Thyroid gland (tissue), 4 donors: Measurements from ENCODE around the gene MAPKAPK2. TPM values are rescaled to one million over a fixed set of nuclear protein-coding genes. Genes with fewer than 3 reads are reported as not detected.
A peak's percentile ranks its signal among the peaks of the same experiment; 100 is the strongest.

Experiments used
- DNase-seq, 2 donors: peaks; one replicate each; pipeline ENCODE4 v3.0.0-alpha.2; 2019
- H3K27ac ChIP-seq, 3 donors: fragments of 200-600 bp; sonication (generic); 1 replicate in 2 of 3; 2 replicates in 1 of 3; pipeline ENCODE4 v1.5.1; 2016 to 2019; ENCODE audit warnings: mild to moderate bottlenecking in 1 of 3, moderate library complexity in 1 of 3
- H3K27me3 ChIP-seq: fragments of 200-600 bp; sonication (generic); one replicate; pipeline ENCODE4 v1.5.1; 2019
- H3K36me3 ChIP-seq, 2 donors: fragments of 200-600 bp; sonication (generic); one replicate each; pipeline ENCODE4 v1.5.1; 2016 to 2019
- H3K4me1 ChIP-seq, 2 donors: fragments of 200-600 bp; sonication (generic); one replicate each; pipeline ENCODE4 v1.5.1; 2017 to 2019
- H3K4me3 ChIP-seq, 3 donors: fragments of 200-600 bp; sonication (generic); replicated peaks in 1 of 3; 1 replicate in 2 of 3; 2 replicates in 1 of 3; pipeline ENCODE4 v1.5.1; 2016; ENCODE audit warnings: mild to moderate bottlenecking in 1 of 3
- H3K9me3 ChIP-seq: fragments of 200-600 bp; sonication (generic); one replicate; pipeline ENCODE4 v1.5.1; 2017
- POLR2A ChIP-seq, 2 donors: fragments of 450-650 bp; IDR thresholded peaks; one replicate each; pipeline ENCODE4 v1.6.1; 2017; ENCODE audit warnings: antibody characterized with exemption in 2 of 2, mild to moderate bottlenecking in 2 of 2, moderate library complexity in 1 of 2
- WGBS, 2 donors: methylation state at CpG; one replicate each; pipeline ENCODE4 v1.1.5; 2017; 5-methylcytosine and 5-hydroxymethylcytosine counted together
- intact Hi-C: fragments of 100-400 bp; cut with DNase I; formaldehyde crosslinking; loops from one replicate; pipeline ENCODE4 v1.15.1; 2023
- total RNA-seq, 4 donors: library from RNA; depleted of rRNA; stranded (reverse); fragments of >200 nt; gene quantifications; one replicate each; pipeline ENCODE4 v1.2.3, GENCODE V29; 2016
- TF ChIP-seq, protein P1 (sequence below), 6 experiments: fragments of 200-600 bp in 3 of 6; fragments of 450-650 bp in 3 of 6; sonication (generic) in 3 of 6; IDR thresholded peaks; one replicate each; pipeline ENCODE4 v1.5.1; 2016 to 2019; ENCODE audit warnings: antibody characterized with exemption in 6 of 6, mild to moderate bottlenecking in 2 of 6, inconsistent platforms in 1 of 6, moderate library complexity in 1 of 6

The MAPKAPK2 gene
- total RNA-seq, 4 donors from 2014 or later, result 48.5 to 64.0 (median 59.9) TPM

DNA sequence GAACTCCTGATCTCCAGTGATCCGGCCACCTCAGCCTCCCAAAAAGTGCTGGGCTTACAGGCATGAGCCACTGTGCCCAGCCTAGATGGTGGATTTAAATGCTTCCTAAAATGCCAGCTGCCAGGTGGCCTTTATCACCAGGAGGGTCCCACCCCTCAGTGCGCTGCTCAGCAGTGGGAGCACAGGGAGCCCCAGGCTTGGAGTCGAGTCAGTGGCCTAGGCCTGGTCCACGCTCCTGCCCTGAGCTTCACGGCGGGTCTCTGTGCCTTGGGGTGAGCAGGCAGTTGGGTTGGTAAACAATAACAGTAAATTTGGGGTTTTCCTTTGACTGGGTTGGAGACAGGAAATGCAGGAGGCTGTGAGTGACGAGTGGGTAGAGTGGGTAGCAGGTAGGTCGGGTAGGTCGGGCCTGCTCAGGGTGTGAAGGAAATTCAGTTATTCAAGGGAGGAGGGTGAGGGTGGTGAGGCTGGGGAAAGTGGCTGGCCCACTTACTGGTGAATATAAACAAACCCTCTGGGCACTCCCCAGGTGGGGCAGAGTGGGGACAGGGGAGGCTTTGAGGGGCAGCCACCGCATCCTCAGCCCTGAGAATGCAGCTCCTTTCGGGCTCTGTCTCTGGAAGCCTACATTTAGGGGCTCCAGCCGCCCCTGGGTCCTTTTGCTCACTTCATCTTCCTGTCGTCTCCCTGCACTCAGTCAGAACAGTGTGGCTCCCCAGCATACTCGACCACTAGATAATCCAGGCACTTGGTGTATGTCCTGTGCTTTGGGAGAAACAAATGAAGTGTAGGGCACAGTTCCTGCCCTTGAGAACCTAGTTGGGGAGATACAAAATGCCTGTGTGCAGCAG is 52.4 kb downstream of the MAPKAPK2 start:
- WGBS, 2 donors, result 79 to 88% methylated on average over 14 of the region's 14 CpGs
- TF ChIP-seq POLR2A (IDR thresholded peaks at IDR 0.05), result no peak
- TF ChIP-seq, protein P1, sequence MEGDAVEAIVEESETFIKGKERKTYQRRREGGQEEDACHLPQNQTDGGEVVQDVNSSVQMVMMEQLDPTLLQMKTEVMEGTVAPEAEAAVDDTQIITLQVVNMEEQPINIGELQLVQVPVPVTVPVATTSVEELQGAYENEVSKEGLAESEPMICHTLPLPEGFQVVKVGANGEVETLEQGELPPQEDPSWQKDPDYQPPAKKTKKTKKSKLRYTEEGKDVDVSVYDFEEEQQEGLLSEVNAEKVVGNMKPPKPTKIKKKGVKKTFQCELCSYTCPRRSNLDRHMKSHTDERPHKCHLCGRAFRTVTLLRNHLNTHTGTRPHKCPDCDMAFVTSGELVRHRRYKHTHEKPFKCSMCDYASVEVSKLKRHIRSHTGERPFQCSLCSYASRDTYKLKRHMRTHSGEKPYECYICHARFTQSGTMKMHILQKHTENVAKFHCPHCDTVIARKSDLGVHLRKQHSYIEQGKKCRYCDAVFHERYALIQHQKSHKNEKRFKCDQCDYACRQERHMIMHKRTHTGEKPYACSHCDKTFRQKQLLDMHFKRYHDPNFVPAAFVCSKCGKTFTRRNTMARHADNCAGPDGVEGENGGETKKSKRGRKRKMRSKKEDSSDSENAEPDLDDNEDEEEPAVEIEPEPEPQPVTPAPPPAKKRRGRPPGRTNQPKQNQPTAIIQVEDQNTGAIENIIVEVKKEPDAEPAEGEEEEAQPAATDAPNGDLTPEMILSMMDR (IDR thresholded peaks at IDR 0.05), result no peak
- Histone ChIP-seq H3K36me3 (peaks cover 13 to 19% of the 10 kb centered on the region in 2 donors), H3K27ac (peak overlapping the region in 2 of 3 donors; percentile 2 to 13), H3K27me3 (no peaks in the 10 kb centered on the region), H3K9me3 (no peaks in the 10 kb centered on the region), H3K4me1 (peaks cover 0 to 29% of the 10 kb centered on the region in 2 donors), H3K4me3 (no peak overlapping the region)
- DNase-seq, result no peak
- intact Hi-C loops, result no loop called here

DNA sequence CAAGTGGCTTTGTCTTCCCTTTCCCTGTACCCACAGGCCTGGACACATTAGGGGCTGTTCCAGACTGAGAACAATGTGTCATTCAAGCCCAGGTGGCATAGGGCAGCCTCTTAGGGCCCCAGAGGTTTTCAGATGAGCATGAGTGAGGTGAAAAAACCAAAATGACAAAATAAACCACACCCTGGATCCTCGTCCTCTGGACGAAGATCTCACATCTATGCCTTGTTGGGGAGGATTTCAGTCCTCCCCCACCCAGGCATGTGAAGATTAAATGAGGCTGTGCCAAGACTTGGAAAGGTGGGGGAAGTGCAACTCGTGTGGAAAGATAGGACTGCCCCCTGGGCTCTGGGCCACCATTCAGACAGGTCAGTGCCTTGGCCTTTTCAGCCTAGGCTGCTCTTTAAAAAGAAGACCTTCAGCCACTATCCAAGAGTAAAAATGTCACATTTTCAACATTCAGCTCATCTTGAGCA is 53.1 kb downstream of the MAPKAPK2 start:
- intact Hi-C loops, result no loop called here
- 41 to 46% methylated on average over 3 of the region's 3 CpGs for WGBS, 2 donors
- no peaks in the 10 kb centered on the region for H3K27me3 ChIP-seq
- DNase-seq, result peak; percentile 42 to 52
- H3K4me3 ChIP-seq, result no peak overlapping the region
- peak overlapping the region in 2 of 3 donors; percentile 2 to 13 for H3K27ac ChIP-seq
- H3K9me3 ChIP-seq, result no peaks in the 10 kb centered on the region
- H3K36me3 ChIP-seq, result peaks cover 7 to 15% of the 10 kb centered on the region in 2 donors
- TF ChIP-seq POLR2A (IDR thresholded peaks at IDR 0.05), result no peak
- TF ChIP-seq, protein P1 (IDR thresholded peaks at IDR 0.05), result no peak
- H3K4me1 ChIP-seq, result peaks cover 0 to 29% of the 10 kb centered on the region in 2 donors

DNA sequence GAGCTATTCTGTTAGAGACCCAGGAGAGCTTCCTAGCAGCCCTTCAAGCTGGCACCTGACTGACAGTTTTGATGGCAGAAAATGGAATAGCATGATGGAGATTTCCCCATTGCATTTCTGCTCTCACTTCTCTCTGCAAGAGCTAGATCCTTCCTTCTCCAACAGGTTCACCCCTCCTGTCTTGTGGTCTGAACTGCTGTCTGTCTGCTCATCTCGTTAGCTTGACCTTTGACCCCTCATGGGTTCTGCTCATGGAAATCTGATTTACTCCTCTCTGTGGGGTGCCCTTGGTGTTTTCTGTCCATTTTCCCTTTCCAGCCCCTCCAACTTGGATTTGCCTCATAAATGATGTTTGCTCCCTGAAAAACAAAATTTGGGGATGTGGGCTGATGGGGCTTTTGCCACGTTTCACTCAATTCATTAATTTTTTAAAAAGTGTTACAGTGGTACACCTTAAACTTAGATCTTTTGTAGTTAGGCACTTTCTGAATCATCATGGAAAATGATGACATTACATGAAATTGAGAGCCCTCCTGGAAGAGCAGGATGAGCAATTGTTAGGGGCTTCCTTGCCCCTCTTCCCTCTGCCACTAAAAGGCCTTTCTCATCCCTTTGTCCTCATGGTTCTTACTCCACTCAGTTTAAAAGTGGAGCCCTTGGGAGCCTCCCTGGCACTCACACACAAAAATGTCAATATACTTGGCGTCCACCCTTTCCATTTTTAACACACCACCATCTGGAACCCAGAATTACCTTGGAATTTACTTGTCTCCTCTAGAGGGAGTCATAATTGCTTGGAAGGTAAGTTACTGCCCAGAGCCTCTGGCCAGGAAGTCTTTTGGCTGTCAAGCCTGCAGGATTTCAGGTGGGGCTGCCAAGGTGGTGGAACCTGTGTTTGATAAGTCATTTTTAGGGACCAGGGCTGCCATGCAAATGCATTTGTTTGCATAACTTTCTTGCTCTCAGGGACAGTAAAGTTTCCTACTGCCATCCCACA is 54.0 kb downstream of the MAPKAPK2 start:
- 71 to 74% methylated on average over 3 of the region's 3 CpGs for WGBS, 2 donors
- TF ChIP-seq, protein P1 (IDR thresholded peaks at IDR 0.05), result peak in 2 of 6 experiments; percentile 29 to 36
- TF ChIP-seq POLR2A (IDR thresholded peaks at IDR 0.05), result no peak
- Histone ChIP-seq H3K4me1 (peaks cover 0 to 22% of the 10 kb centered on the region in 2 donors), H3K4me3 (no peak overlapping the region), H3K36me3 (peaks cover 0 to 6% of the 10 kb centered on the region in 2 donors), H3K9me3 (no peaks in the 10 kb centered on the region), H3K27me3 (no peaks in the 10 kb centered on the region), H3K27ac (no peak overlapping the region)
- no peak for DNase-seq
- intact Hi-C loops, result no loop called here

DNA sequence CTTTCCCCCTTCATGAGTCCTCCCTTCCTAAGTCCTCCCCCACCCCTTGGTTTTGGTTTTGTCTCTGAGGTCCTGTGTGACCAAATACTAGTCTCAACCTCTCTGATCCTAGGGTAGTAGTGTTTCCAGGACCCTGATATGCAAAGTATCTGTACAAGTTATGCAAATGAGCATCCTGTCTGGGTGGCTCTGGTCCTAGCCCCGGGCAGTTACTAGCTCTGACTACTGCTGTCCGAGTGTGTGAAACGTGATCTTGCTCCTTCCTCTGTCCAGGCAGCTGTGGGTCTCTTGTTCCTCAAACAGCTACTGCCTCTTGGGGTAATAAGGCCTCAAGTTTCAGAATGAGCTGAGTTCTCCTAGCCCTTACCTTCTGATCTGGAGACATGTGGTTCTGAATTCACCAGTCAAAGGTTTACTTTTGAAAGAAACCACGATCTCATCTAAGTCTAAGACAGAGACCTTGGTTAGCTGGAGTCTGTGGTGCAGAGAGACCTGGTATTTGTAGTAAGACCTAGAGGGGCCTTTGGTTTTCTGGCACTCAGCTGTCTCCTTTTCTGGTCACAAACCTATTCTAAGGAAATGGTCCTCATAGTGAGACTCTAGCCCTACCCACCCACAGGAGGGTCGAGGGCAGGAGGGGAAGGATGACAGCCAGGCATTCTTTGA is 54.8 kb downstream of the MAPKAPK2 start:
- intact Hi-C loops, result no loop called here
- no peak for TF ChIP-seq POLR2A (IDR thresholded peaks at IDR 0.05)
- TF ChIP-seq, protein P1 (IDR thresholded peaks at IDR 0.05), result no peak
- Histone ChIP-seq H3K27ac (no peak overlapping the region), H3K27me3 (no peaks in the 10 kb centered on the region), H3K9me3 (no peaks in the 10 kb centered on the region), H3K4me3 (no peak overlapping the region), H3K4me1 (peaks cover 0 to 19% of the 10 kb centered on the region in 2 donors), H3K36me3 (peaks cover 0 to 6% of the 10 kb centered on the region in 2 donors)
- WGBS, 2 donors, result 51% methylated on average over 5 of the region's 5 CpGs
- DNase-seq, result no peak
